Testis (tissue), 2 donors: ENCODE measurements around the gene EYA2.

Experiments
- POLR2A ChIP-seq: fragments of 450-650 bp; IDR thresholded peaks from one replicate; pipeline ENCODE4 v1.6.1; 2017; ENCODE audit warnings: antibody characterized with exemption, mild to moderate bottlenecking, moderate library complexity
- TF ChIP-seq, protein P1 (sequence below), 3 experiments: fragments of 450-650 bp in 2 of 3; fragments of 200-600 bp in 1 of 3; sonication (generic) in 1 of 3; IDR thresholded peaks; one replicate each; pipeline ENCODE4 v1.5.1; 2016 to 2019; ENCODE audit warnings: antibody characterized with exemption in 3 of 3, mild to moderate bottlenecking in 2 of 3, moderate library complexity in 1 of 3

DNA sequence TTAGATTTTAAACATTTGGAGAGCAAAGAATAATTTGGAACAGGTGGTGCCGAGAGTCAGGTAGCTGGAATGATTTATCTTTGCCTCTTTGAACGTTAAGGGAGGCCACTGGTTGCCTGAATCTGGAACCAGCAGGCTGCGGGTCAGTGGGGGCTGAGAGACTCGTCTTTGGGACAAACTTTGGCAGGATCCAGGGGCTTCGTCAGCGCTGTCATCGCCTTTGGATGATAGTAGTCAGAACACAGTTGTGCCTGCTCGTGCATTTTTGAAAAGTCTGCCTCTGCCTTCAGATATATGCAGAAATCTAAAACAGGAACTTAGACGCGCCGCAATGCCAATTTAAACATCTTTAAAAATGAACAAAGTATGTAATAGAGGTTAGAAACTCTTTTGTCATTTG, 5.0 kb downstream of the EYA2 start:
- TF ChIP-seq, protein P1, sequence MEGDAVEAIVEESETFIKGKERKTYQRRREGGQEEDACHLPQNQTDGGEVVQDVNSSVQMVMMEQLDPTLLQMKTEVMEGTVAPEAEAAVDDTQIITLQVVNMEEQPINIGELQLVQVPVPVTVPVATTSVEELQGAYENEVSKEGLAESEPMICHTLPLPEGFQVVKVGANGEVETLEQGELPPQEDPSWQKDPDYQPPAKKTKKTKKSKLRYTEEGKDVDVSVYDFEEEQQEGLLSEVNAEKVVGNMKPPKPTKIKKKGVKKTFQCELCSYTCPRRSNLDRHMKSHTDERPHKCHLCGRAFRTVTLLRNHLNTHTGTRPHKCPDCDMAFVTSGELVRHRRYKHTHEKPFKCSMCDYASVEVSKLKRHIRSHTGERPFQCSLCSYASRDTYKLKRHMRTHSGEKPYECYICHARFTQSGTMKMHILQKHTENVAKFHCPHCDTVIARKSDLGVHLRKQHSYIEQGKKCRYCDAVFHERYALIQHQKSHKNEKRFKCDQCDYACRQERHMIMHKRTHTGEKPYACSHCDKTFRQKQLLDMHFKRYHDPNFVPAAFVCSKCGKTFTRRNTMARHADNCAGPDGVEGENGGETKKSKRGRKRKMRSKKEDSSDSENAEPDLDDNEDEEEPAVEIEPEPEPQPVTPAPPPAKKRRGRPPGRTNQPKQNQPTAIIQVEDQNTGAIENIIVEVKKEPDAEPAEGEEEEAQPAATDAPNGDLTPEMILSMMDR (IDR thresholded peaks at IDR 0.05), result no peak
- TF ChIP-seq POLR2A, result no peak
